Nephron progenitor cell (in vitro differentiated cells): Measurements from ENCODE around the gene ZFAND2A.

Source experiments
- DNase-seq: peaks from one replicate; pipeline ENCODE4 v3.0.0; 2021
- H3K27ac Mint-ChIP-seq: 2 replicates; pipeline ENCODE4 v1.8.0; 2021; ENCODE audit warnings: mild to moderate bottlenecking, moderate library complexity, mixed read lengths
- H3K27me3 Mint-ChIP-seq: 2 replicates; pipeline ENCODE4 v1.8.0; 2021; ENCODE audit warnings: mild to moderate bottlenecking, low read depth, mixed read lengths; ENCODE audit not compliant: poor library complexity
- H3K36me3 Mint-ChIP-seq: 2 replicates; pipeline ENCODE4 v1.8.0; 2021; ENCODE audit warnings: low read depth, mixed read lengths
- H3K4me1 Mint-ChIP-seq: 2 replicates; pipeline ENCODE4 v1.8.0; 2021; ENCODE audit warnings: mixed read lengths
- H3K4me3 Mint-ChIP-seq: 2 replicates; pipeline ENCODE4 v1.8.0; 2021; ENCODE audit warnings: mild to moderate bottlenecking, moderate library complexity, mixed read lengths
- H3K9me3 Mint-ChIP-seq: 2 replicates; pipeline ENCODE4 v1.8.0; 2021; ENCODE audit warnings: mild to moderate bottlenecking, moderate library complexity, mixed read lengths
- CTCF ChIP-seq: fragments of 200-600 bp; sonication (generic); IDR thresholded peaks from 2 replicates; pipeline ENCODE4 v1.5.0; 2021; ENCODE audit warnings: antibody characterized with exemption

Gene ZFAND2A

GRCh38 chr7:1103789-1104515 is 56.0 kb downstream of the ZFAND2A start:
- H3K9me3 Mint-ChIP-seq = no peaks in the 10 kb centered on the region
- peaks cover 72% of the 10 kb centered on the region for H3K4me1 Mint-ChIP-seq
- H3K36me3 Mint-ChIP-seq = peaks cover 7% of the 10 kb centered on the region
- H3K27ac Mint-ChIP-seq = no peak overlapping the region
- H3K4me3 Mint-ChIP-seq = no peak overlapping the region
- no peak for DNase-seq
- TF ChIP-seq CTCF = no peak
- H3K27me3 Mint-ChIP-seq = no peaks in the 10 kb centered on the region

- H3K36me3 Mint-ChIP-seq = peaks cover 12% of the 10 kb centered on the region
- H3K4me3 Mint-ChIP-seq = no peak overlapping the region
- H3K9me3 Mint-ChIP-seq = peaks cover 1% of the 10 kb centered on the region
- peaks cover 68% of the 10 kb centered on the region for H3K4me1 Mint-ChIP-seq
- H3K27ac Mint-ChIP-seq = no peak overlapping the region
- DNase-seq = no peak
- TF ChIP-seq CTCF = no peak
- H3K27me3 Mint-ChIP-seq = no peaks in the 10 kb centered on the region
Observed at GRCh38 chr7:1103009-1103788, 56.8 kb downstream of the ZFAND2A start.
